KOPT-K1 (cell line): ENCODE data around the gene C1QTNF1.

Source experiments
- H3K27ac ChIP-seq: fragments of 200-600 bp; sonication (generic); 2 replicates; pipeline ENCODE4 v1.5.1; 2016; ENCODE audit warnings: antibody characterized with exemption, mild to moderate bottlenecking, low read depth, low read length; ENCODE audit not compliant: poor library complexity, severe bottlenecking
- H3K36me3 ChIP-seq: fragments of 200-600 bp; sonication (generic); 2 replicates; pipeline ENCODE4 v1.5.1; 2017; ENCODE audit warnings: antibody characterized with exemption, mild to moderate bottlenecking, low read length, moderate library complexity; ENCODE audit not compliant: insufficient read depth
- H3K9me3 ChIP-seq: fragments of 200-600 bp; sonication (generic); 2 replicates; pipeline ENCODE4 v1.5.1; 2017; ENCODE audit warnings: antibody characterized with exemption, low read length, mild to moderate bottlenecking; ENCODE audit not compliant: insufficient read depth, poor library complexity, severe bottlenecking

C1QTNF1 gene

DNA sequence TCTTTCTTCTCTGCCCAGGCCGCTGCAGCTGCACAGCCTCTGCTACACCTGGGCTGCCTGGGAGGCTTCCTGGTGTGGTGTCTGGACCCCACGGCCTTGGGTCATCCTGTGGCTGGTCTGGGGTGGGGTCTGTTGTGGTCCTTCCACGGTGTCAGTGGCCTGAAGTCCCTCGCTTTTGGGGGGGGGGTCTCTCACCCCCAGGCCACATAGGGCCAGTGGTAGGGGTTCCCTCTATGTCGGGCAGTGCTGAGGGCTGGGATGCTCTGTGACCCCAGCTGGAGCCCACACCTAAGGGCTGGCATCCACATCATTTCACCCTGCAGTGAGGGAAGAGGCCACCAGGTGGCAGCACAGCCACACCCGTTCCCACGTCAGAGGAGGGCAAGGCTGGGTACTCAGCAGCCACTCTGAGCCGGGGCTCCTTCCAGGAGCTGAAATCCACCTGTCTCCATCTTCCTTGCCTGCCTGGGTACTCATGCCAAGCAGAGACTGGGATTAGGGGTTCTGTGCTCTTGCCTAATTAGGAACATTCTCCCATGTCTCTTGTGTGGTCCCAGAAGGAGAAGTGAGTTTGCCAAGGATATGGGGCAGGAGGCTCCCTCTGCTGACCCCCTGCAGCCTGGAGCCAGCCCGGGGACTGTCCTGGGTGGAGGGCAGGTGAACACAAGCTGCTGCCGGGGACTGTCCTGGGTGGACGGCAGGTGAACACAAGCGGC, 63.6 kb downstream of the C1QTNF1 start:
- no peaks in the 10 kb centered on the region for H3K9me3 ChIP-seq
- no peaks in the 10 kb centered on the region for H3K36me3 ChIP-seq
- H3K27ac ChIP-seq: no peak overlapping the region

DNA sequence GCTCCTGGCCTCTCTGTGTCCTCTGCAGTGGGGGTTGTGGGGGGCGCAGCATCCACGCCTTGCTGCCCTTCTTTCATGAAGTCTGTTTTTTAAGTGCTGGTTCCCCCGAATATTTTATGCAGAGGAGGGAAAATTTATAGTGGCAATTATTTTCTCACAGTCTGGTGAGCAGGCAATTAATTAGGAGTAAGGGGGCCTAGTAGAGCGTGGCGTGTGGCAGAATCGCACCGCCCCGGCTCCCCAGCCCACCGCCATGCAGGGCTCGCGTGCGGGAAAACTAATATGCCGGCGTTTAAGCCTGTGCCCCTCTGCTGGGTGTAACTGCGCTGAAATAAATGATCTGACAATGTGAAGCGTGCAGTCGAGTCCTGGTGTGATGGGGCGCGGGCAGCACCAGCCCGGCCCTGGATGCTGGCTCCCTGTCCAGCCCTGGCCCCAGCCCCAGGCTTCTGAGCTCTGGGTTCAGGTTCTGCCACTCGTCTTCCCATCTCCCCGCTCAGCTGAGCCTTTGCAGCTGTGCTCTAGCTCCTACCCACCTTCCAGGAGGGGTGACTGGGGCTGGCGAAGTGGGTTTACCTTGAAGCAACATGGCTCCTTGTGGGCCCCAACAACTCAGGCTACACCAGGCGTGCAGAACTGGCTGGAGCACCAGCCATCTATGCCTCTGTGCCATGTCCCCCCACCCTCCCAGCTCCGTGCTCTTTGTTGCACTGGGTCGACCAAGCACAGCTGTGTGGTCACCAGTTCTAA, 64.5 kb downstream of the C1QTNF1 start:
- H3K27ac ChIP-seq: no peak overlapping the region
- no peaks in the 10 kb centered on the region for H3K36me3 ChIP-seq
- no peaks in the 10 kb centered on the region for H3K9me3 ChIP-seq

GRCh38 chr17:79088997-79089328, 65.0 kb downstream of the C1QTNF1 start:
- Histone ChIP-seq H3K9me3 (no peaks in the 10 kb centered on the region), H3K27ac (no peak overlapping the region), H3K36me3 (no peaks in the 10 kb centered on the region)

DNA sequence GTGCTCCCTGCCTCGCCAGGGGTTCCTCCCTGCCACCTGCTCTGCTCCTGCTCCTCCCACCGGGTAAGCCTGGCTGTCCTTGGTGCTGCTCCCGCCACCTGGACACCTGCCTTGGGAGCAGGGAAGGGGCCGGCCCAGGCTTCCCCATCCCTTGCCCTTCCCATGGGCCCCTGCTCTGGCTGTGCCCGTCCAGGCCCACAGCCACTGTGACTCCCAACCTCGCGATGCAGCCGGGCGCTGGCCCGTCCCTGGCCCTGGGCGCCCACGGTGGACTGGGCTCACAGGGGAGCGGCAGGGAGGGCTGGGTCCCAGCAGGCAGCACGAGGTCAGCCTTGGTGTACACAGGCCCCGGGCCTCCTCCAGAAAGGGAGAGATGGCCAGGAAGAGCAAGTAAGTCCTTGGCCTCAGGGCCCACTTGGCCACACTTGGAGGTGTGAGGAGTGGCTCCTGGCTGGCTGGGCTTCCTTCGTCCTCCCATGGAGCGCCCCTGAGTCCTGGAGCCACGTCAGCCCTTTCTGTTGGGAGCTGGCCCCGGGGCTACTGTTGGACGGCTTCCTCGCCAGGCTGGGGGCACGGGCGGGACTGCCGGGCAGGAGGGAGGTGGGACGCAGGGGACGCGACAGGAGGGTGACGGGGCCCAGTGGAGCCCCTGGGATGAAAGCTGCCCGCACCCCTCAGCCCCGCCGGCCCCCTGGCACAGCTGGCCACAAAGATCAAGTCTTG, 65.9 kb downstream of the C1QTNF1 start:
- H3K27ac ChIP-seq: no peak overlapping the region
- no peaks in the 10 kb centered on the region for H3K36me3 ChIP-seq
- no peaks in the 10 kb centered on the region for H3K9me3 ChIP-seq

DNA sequence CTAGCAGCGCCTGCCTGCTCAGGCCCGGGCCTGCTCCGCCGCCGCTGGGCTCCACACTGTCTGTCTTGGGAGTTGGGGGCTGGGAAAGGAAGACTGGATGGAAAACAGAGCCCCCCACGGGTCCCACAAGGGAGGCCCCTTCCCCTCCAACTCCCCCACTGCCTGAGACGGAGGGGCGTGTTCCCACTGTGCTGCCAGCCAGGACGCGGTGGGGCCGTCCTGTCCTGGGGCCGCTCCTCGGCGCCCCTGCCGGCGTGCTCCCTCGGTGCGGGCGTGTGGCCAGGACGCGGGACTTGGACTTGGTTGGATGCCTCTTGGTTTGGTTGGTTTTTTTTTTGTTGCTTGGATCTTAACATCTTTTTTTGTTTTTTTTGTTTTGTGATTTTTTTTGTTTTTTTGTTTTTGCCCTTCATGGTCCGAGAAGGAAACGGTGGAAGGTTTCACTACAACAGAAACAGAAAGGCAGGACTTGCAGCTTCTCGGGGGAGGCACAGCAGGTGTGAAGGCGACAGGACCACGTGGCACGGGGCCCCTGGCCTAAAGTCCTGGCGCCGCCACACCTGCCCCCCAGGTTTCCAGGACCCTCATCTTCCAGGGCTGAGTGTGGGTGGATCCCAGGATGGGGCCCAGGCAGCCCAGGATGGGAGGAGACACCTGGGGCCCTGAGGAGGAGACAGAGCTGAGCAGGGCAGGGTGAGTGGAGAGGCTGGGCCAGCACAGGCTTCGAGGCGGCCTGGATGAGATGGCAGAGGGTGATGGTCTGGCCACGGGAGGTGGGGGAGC, 66.7 kb downstream of the C1QTNF1 start:
- no peaks in the 10 kb centered on the region for H3K9me3 ChIP-seq
- no peaks in the 10 kb centered on the region for H3K36me3 ChIP-seq
- no peak overlapping the region for H3K27ac ChIP-seq

- Histone ChIP-seq H3K36me3 (no peaks in the 10 kb centered on the region), H3K27ac (no peak overlapping the region), H3K9me3 (no peaks in the 10 kb centered on the region)
Measured at GRCh38 chr17:79091226-79091670, 67.3 kb downstream of the C1QTNF1 start.

GRCh38 chr17:79092567-79092966, 68.6 kb downstream of the C1QTNF1 start:
- H3K36me3 ChIP-seq: no peaks in the 10 kb centered on the region
- H3K27ac ChIP-seq: no peak overlapping the region
- H3K9me3 ChIP-seq: no peaks in the 10 kb centered on the region

DNA sequence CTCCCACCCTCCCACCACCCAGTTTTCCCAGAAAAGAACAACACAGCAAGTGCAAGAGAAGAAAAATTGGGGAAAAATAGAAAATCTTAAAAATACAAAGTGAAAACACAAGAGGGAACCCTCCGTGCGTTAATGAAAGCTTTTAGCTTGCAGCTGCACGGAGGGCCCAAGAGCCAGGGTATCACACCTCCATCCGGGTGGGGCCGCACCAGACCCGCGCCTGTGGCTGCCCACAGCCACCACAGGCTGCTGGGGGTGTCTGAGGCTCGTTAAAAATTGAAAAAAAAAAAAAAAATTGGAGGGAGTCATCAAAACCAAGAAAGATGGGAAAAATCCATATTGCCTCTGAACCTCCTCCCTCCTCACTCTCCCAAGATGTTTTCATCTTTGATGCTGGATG, 69.3 kb downstream of the C1QTNF1 start:
- no peaks in the 10 kb centered on the region for H3K36me3 ChIP-seq
- H3K9me3 ChIP-seq: no peaks in the 10 kb centered on the region
- no peak overlapping the region for H3K27ac ChIP-seq

DNA sequence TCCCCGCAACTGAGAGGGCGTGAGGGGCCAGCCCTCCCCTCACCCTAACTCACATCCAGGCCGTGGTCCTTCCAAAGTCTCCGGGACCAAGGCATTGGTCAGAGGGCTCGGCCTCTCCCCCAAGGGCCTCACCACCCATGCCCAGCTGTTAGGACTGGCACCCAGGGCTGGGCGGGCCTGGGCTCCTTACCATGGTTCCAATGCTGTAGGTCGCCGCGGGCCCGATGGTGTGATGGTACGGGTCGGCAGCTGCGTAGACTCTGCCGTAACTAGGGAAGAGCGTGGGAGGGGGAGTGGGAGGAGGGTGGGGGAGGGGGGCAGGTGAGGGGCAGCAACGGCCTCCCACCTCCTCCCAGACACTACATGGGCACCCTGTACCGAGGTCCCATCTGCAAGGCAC, 70.3 kb downstream of the C1QTNF1 start:
- no peak overlapping the region for H3K27ac ChIP-seq
- no peaks in the 10 kb centered on the region for H3K9me3 ChIP-seq
- H3K36me3 ChIP-seq: no peaks in the 10 kb centered on the region

GRCh38 chr17:79095345-79096055, 71.5 kb downstream of the C1QTNF1 start:
- H3K36me3 ChIP-seq: no peaks in the 10 kb centered on the region
- no peak overlapping the region for H3K27ac ChIP-seq
- no peaks in the 10 kb centered on the region for H3K9me3 ChIP-seq

DNA sequence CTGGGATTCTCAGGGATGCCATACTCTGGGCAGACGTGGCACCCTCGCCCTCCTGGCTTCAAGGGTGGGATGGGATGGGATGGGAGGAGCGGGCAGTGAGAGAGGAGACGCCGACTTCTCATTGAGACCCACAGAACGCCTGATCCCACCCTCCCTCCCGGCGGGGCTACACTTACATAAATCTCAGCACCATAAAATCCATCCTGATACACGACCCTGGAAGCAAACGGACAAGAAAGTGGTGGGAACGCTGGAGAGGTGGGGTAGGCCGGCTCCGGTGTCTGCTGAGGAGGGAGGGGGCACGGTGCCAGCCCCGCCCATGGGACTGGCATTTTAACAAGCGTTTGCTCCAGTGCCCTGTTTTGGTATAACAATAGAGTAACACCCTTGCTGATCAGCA, 72.5 kb downstream of the C1QTNF1 start:
- Histone ChIP-seq H3K9me3 (no peaks in the 10 kb centered on the region), H3K27ac (no peak overlapping the region), H3K36me3 (no peaks in the 10 kb centered on the region)

DNA sequence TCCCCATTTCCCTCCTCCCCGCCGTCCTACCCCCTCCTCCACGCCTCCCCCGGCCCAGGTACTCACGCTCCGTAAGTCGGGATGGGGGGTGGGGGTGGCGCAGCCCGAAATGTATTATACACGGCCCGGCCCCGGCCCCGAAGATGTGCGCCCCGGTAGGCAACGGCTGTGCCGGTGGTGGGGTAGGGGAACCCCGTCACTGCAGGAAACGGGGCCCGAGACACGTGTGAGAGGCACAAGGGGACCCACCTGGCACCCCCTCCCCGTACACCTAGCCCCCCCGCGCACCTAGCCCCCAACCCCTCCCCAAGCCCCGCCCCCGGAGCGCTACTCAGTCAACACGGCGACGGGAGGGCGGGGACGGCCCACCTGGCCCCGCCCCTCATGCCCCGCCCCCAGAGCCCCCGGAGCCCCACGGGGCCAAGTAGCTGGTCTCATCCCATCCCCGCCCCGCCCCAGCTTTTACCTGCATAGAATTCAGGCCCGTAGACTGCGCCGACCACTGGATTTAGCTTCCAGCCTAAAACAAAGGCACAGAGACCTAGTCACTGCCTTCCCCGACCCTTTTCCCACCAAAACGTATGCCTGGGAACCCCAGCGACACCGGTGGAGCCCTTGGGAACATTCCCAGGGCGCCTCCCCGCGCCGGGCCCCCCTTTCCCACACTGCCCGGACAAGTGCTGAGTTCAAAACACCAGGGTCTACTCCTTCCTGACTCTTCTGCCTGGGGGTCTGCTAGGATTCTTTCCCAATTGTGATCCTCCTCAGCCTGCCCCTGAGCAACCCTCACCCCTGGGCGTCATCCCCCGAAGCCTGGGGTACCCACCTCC, 73.5 kb downstream of the C1QTNF1 start:
- Histone ChIP-seq H3K27ac (no peak overlapping the region), H3K36me3 (no peaks in the 10 kb centered on the region), H3K9me3 (no peaks in the 10 kb centered on the region)

DNA sequence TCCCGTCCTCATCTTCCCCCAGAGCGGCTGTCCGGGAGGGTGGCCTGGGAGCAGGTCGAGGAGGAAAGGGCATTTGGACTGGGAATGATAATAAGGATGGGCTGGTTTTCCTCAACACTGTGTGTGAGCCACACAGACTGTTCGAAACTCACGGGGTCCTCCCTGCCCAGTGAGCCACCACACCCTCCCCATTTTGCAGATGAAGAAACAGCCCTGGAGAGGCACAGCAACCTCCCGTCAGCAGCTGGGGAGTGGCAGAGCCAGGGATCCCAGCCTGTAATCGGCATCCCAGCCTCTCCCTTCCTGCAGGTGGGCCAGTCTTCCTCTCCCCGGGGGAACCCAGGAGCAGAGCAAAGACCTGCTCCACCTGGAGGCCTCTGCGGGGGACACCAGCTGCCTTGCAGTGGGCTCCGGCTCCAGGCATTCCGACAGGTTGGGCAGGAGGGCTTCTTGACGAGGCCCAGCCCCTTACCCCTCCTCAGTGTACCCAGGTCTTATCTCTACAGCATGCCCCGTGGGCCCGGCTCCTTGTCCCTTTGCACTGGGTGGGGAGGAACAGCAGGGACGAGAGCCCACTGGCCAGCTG, 74.4 kb downstream of the C1QTNF1 start:
- H3K36me3 ChIP-seq: no peaks in the 10 kb centered on the region
- no peaks in the 10 kb centered on the region for H3K9me3 ChIP-seq
- no peak overlapping the region for H3K27ac ChIP-seq
